ENCODE data around the gene DACT2. TPM values are rescaled to one million over a fixed set of nuclear protein-coding genes. Genes with fewer than 3 reads are reported as not detected.

DACT2 gene
- total RNA-seq (2022), result 18.6 and 21.1 TPM in 2 replicates
- percentile 65 among the genes with signal in this experiment for Bru-seq, nascent RNA
- BruChase-seq, experiment 1, labeled RNA remaining after a 2-hour chase, result percentile 62 among the genes with signal in this experiment
- percentile 58 among the genes with signal in this experiment for BruChase-seq, experiment 2, labeled RNA remaining after a 6-hour chase
- long read RNA-seq, transcript DACT2-201 (4 exons, 2,942 nt), result major isoform, 16 of 30 reads
- long read RNA-seq, partial matches to known transcripts, result 1 of 30 reads
- long read RNA-seq, other reads (novel, unspliced or antisense), result 13 of 30 reads

DNA sequence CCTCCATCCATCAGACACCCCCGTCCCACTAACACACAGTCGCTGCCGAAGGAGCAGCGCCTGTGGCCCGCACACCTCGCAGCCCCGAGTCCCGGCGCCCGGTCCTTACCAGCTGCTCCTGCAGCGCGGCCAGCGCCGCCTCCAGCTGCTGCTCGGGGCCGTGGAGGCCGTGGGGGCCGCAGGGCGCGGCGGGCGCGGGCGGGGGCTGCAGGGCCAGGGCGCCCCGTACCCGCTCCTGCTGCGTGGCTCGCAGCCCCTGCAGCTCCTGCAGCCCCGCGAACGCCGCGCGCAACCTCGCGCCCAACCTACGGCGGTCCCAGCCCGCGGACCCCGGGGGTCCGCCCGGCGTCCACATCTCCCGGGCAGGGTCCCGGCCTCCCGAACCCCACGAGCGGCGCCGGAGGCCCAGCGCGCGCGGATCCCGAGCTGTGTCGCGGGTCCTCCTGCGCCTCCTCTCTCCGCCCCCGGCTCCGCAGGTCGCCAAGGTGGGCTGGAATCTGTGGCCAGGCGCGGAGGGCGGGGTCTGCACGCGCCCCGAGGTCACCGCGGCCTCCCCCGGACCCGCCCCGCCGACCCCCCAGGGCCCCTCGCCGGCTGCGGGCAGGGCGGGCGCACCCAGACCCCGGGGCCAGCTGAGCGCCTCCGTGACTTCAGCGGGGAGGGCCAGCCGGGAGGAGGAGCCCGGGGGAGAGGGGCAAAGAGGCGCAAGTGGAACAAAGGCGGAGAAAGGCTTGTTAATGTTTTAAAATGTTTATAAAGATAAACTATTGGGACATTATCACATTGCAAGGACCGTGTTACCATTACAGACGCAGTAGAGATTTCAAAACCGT is at the start of gene DACT2:
Gene DACT2 (minus strand): TSS at position 499 of the 833 bp plus-strand sequence. CDS start 144 bp downstream, at position 355.
- BruUV-seq (replicated peaks), result no TSS peak
- CTCF ChIA-PET, result interaction anchor here (1.3 kb wide), 1 partner anchor 25 kb away, joined by 6 read pairs; no protein-coding TSS in a partner anchor
- peak within 1 kb of the TSS; percentile 80 for H3K4me3 Mint-ChIP-seq (ENCODE audit: unreplicated experiment)

DNA sequence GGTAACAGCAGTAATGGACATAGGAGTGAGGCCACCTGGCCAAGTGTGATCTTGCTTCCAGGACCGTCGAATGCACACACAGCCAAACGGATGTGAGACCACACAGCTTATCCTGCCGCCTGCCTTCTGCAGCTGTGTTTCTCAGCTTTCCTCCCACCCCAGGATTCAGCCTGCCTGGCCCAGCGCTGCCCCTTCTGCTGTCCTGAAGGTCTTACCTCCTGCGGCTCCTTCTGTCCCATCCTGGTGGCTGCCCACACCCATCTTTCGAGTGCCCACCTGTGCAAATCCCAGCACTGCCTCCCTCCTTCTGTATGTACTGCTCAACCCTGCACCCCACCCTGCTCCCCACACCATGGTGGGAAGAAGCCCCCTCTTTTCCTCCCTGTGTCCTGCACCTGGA is 49.4 kb upstream of the DACT2 start:
- no peaks in the 10 kb centered on the region for H3K27me3 Mint-ChIP-seq (ENCODE audit: insufficient read depth, unreplicated experiment)
- no peak overlapping the region for H3K4me3 Mint-ChIP-seq (ENCODE audit: unreplicated experiment)
- no peak overlapping the region for H3K4me3 ChIP-seq (ENCODE audit: low read depth, low read length)
- H3K4me1 ChIP-seq, result peaks cover 21% of the 10 kb centered on the region
- TF ChIP-seq CTCF (IDR thresholded peaks at IDR 0.05; ENCODE audit: insufficient read depth in 1 of 2, low read depth in 1 of 2, low read length in 1 of 2, severe bottlenecking in 1 of 2, unreplicated experiment in 1 of 2), result no peak
- no peaks in the 10 kb centered on the region for H3K36me3 Mint-ChIP-seq (ENCODE audit: insufficient read depth, unreplicated experiment)
- no TSS peak for BruUV-seq (replicated peaks)
- peaks cover 6% of the 10 kb centered on the region for H3K4me1 Mint-ChIP-seq (ENCODE audit: low read depth, unreplicated experiment)
- CTCF ChIA-PET, result no interaction called here
- no peak overlapping the region for H3K27ac Mint-ChIP-seq (ENCODE audit: unreplicated experiment)
- intact Hi-C loops (cut with micrococcal nuclease; ENCODE audit: unreplicated experiment), result no loop called here
- DNase-seq, result no peak
- POLR2A ChIA-PET, result no interaction called here
- no peaks in the 10 kb centered on the region for H3K9me3 Mint-ChIP-seq (ENCODE audit: unreplicated experiment)
- no peaks in the 10 kb centered on the region for H3K27me3 ChIP-seq (replicated peaks; ENCODE audit: control insufficient read depth, insufficient read depth, low read length)
- H3K36me3 ChIP-seq (ENCODE audit: control insufficient read depth, insufficient read depth, low read length), result no peaks in the 10 kb centered on the region
- no peaks in the 10 kb centered on the region for H3K9me3 ChIP-seq

More for the DNA sequence above, at the start of gene DACT2:
- intact Hi-C loops (cut with micrococcal nuclease; ENCODE audit: unreplicated experiment), result loop anchor here (1.0 to 10.0 kb wide), 3 partner anchors 37 to 235 kb away; no protein-coding TSS in a partner anchor
- Mint-ChIP-seq H3K9me3 (ENCODE audit: unreplicated experiment) (no peaks in the 10 kb centered on the region), H3K4me1 (ENCODE audit: low read depth, unreplicated experiment) (peaks cover 16% of the 10 kb centered on the region), H3K27me3 (ENCODE audit: insufficient read depth, unreplicated experiment) (no peaks in the 10 kb centered on the region), H3K27ac (ENCODE audit: unreplicated experiment) (peak within 1 kb of the TSS; percentile 48), H3K36me3 (ENCODE audit: insufficient read depth, unreplicated experiment) (no peaks in the 10 kb centered on the region)
- DNase-seq, result peak; percentile 59 to 76
- Histone ChIP-seq H3K4me1 (peaks cover 40% of the 10 kb centered on the region), H3K27me3 (replicated peaks; ENCODE audit: control insufficient read depth, insufficient read depth, low read length) (no peaks in the 10 kb centered on the region), H3K9me3 (no peaks in the 10 kb centered on the region), H3K36me3 (ENCODE audit: control insufficient read depth, insufficient read depth, low read length) (no peaks in the 10 kb centered on the region), H3K4me3 (ENCODE audit: low read depth, low read length) (peak within 1 kb of the TSS; percentile 42)
- POLR2A ChIA-PET, result no interaction called here
- no peak for TF ChIP-seq CTCF (IDR thresholded peaks at IDR 0.05; ENCODE audit: insufficient read depth in 1 of 2, low read depth in 1 of 2, low read length in 1 of 2, severe bottlenecking in 1 of 2, unreplicated experiment in 1 of 2)

- Histone ChIP-seq H3K4me1 (peaks cover 16% of the 10 kb centered on the region), H3K9me3 (no peaks in the 10 kb centered on the region), H3K27me3 (replicated peaks; ENCODE audit: control insufficient read depth, insufficient read depth, low read length) (no peaks in the 10 kb centered on the region), H3K4me3 (ENCODE audit: low read depth, low read length) (no peak overlapping the region), H3K36me3 (ENCODE audit: control insufficient read depth, insufficient read depth, low read length) (no peaks in the 10 kb centered on the region)
- no peaks in the 10 kb centered on the region for H3K27me3 Mint-ChIP-seq (ENCODE audit: insufficient read depth, unreplicated experiment)
- ChIA-PET POLR2A (no interaction called here), CTCF (interaction anchor here (0.7 kb wide), 1 partner anchor 237 kb away, joined by 3 read pairs; no protein-coding TSS in a partner anchor)
- no peak overlapping the region for H3K4me3 Mint-ChIP-seq (ENCODE audit: unreplicated experiment)
- no peaks in the 10 kb centered on the region for H3K9me3 Mint-ChIP-seq (ENCODE audit: unreplicated experiment)
- TF ChIP-seq CTCF (IDR thresholded peaks at IDR 0.05; ENCODE audit: insufficient read depth in 1 of 2, low read depth in 1 of 2, low read length in 1 of 2, severe bottlenecking in 1 of 2, unreplicated experiment in 1 of 2), result no peak
- no peaks in the 10 kb centered on the region for H3K36me3 Mint-ChIP-seq (ENCODE audit: insufficient read depth, unreplicated experiment)
- intact Hi-C loops (cut with micrococcal nuclease; ENCODE audit: unreplicated experiment), result no loop called here
- no peak for DNase-seq
- peaks cover 6% of the 10 kb centered on the region for H3K4me1 Mint-ChIP-seq (ENCODE audit: low read depth, unreplicated experiment)
- no peak overlapping the region for H3K27ac Mint-ChIP-seq (ENCODE audit: unreplicated experiment)
- BruUV-seq (replicated peaks), result no TSS peak
These were observed 48.7 kb upstream of the DACT2 start for GRCh38 chr6:168368066-168368820.

All from Caco-2 (cell line).